ENCODE measurements around the gene KIF2C. TPM values are rescaled to one million over a fixed set of nuclear protein-coding genes. Genes with fewer than 3 reads are reported as not detected.

Gene KIF2C
- total and polyA plus RNA-seq, 9 of the 15 experiments (the other 6 are each of a cell fraction or from before 2014, with no cell fraction given): 84.9 to 226 (median 169) TPM

- ATAC-seq (peak; percentile 92), DNase-seq (ENCODE audit: extremely low read depth in 1 of 4, low spot score in 3 of 4) (peak; percentile 60 to 77 (median 64)), FAIRE-seq (peak; percentile 96)
- Histone ChIP-seq H3K4me1 (replicated peaks in 1 of 2; ENCODE audit: control insufficient read depth in 2 of 2, insufficient read depth in 2 of 2, low read length in 2 of 2) (peaks cover 0 to 4% of the 10 kb centered on the region in 2 experiments; a peak in 2 of 5 replicates), H3K9me3 (replicated peaks; ENCODE audit: control insufficient read depth, insufficient read depth, low read depth, low read length) (no peaks in the 10 kb centered on the region), H4K20me1 (replicated peaks; ENCODE audit: control insufficient read depth, insufficient read depth, low read length) (no peaks in the 10 kb centered on the region), H2AFZ (ENCODE audit: low read depth, low read length) (peak overlapping the region; percentile 90), H3K9ac (ENCODE audit: insufficient read depth in 1 of 2, low read depth in 2 of 2, low read length in 2 of 2) (peak overlapping the region in 1 of 2 experiments; percentile 38; a peak in 1 of 4 replicates), H3K27me3 (ENCODE audit: control insufficient read depth in 2 of 2, insufficient read depth in 2 of 2, low read length in 2 of 2) (peaks cover 39% of the 10 kb centered on the region in 2 experiments), H3K4me3 (no peak overlapping the region), H3K4me2 (ENCODE audit: insufficient read depth, low read length) (peak overlapping the region; percentile 64), H3K79me2 (ENCODE audit: control insufficient read depth, insufficient read depth, low read length) (no peaks in the 10 kb centered on the region), H3K9me1 (ENCODE audit: control insufficient read depth, insufficient read depth, low read length) (peaks cover 3% of the 10 kb centered on the region), H3K27ac (ENCODE audit: extremely low read depth, low read depth, low read length) (no peak overlapping the region), H3K36me3 (ENCODE audit: control insufficient read depth, insufficient read depth, low read length) (no peaks in the 10 kb centered on the region)
- in situ Hi-C loops (cut with MboI): no loop called here
- no TSS peak for BruUV-seq (replicated peaks)
- intact Hi-C loops (cut with micrococcal nuclease): loop anchor here (5.0 kb wide), 1 partner anchor 51 kb away; no protein-coding TSS in a partner anchor
- POLR2A ChIA-PET: interaction anchor here (0.6 to 2.2 kb wide), 7 partner anchors 11 to 592 kb away, joined by 3 to 19 read pairs (median 6); partner anchors contain the start of gene RNU5D-1
- whole genome bisulfite sequencing (ENCODE audit: insufficient coverage, low coverage, missing lambda C conversion rate): 8% methylated on average over 15 of the region's 15 CpGs
- CTCF ChIA-PET (ENCODE audit: low intra/inter-chr PET ratio): interaction anchor here (0.5 to 1.3 kb wide), 3 partner anchors 68 to 785 kb away, joined by 3 read pairs; partner anchors contain the start of gene RPS8
- TF ChIP-seq DEAF1 (CRISPR knock-in tag; IDR thresholded peaks at IDR 0.05) (peak; percentile 50; the same call in 1 of the 2 replicates), ATF3 (IDR thresholded peaks at IDR 0.05) (no peak), ATF3 (CRISPR knock-in tag; conservative IDR thresholded peaks at IDR 0.05) (0 out of 2 replicates have a peak, but pooled peaks have one; percentile 36), SMARCA4 (IDR thresholded peaks at IDR 0.05) (peak; percentile 84), HDAC1 (IDR thresholded peaks at IDR 0.05) (no peak), TEAD4 (IDR thresholded peaks at IDR 0.05; ENCODE audit: low read length) (peak; percentile 46; the same call in 1 of the 2 replicates), TEAD4 (CRISPR knock-in tag; IDR thresholded peaks at IDR 0.05; ENCODE audit: borderline replicate concordance) (no peak), SIN3A (IDR thresholded peaks at IDR 0.05; ENCODE audit: borderline replicate concordance in 2 of 2, control insufficient read depth in 1 of 2, low read depth in 2 of 2, low read length in 2 of 2) (no peak), JUNB (CRISPR knock-in tag; conservative IDR thresholded peaks at IDR 0.05) (no peak), MECOM (CRISPR knock-in tag; IDR thresholded peaks at IDR 0.05) (0 out of 2 replicates have a peak, but pooled peaks have one; percentile 58), TOE1 (IDR thresholded peaks at IDR 0.05; ENCODE audit: borderline replicate concordance) (peak; percentile 47; the same call in 1 of the 2 replicates), TOE1 (CRISPR knock-in tag; IDR thresholded peaks at IDR 0.05; ENCODE audit: borderline replicate concordance, low read depth) (no peak), EWSR1 (IDR thresholded peaks at IDR 0.05; ENCODE audit: borderline replicate concordance, low read depth, partially characterized antibody) (no peak), TEAD1 (CRISPR knock-in tag; IDR thresholded peaks at IDR 0.05) (0 out of 4 replicates have a peak, but pooled peaks of 1 of the 2 experiments have one; percentile 24), NBN (IDR thresholded peaks at IDR 0.05; ENCODE audit: low read depth) (peak; percentile 53; the same call in 1 of the 2 replicates), SIX5 (IDR thresholded peaks at IDR 0.05; ENCODE audit: borderline replicate concordance in 1 of 2, insufficient read depth in 1 of 2, low read depth in 1 of 2, low read length in 2 of 2) (0 out of 4 replicates have a peak, but pooled peaks of 1 of the 2 experiments have one; percentile 6), RAD21 (CRISPR knock-in tag; conservative IDR thresholded peaks at IDR 0.05 in 1 of 2, IDR thresholded peaks at IDR 0.05 in 1 of 2) (peak; percentile 59 to 71)
Measured at GRCh38 chr1:44707959-44708831, 31.4 kb upstream of the KIF2C start.

All from K562 (cell line).